Kidney (tissue), 14 donors: ENCODE data around the gene PSMD1. TPM values are rescaled to one million over a fixed set of nuclear protein-coding genes. Genes with fewer than 3 reads are reported as not detected.
A peak's percentile ranks its signal among the peaks of the same experiment; 100 is the strongest.

Experiments used
- DNase-seq, 5 donors: peaks; one replicate each; pipeline ENCODE4 v3.0.0-alpha.2; 2013 to 2020
- FAIRE-seq: peaks from 2 replicates; lab custom pipeline; 2012; peaks lifted over from hg19 to GRCh38; lab: Jason Lieb, UNC
- H3K27ac ChIP-seq, 2 donors: one replicate each; pipeline ENCODE4 v1.7.0; 2013; ENCODE audit warnings: low read depth in 2 of 2, low read length in 2 of 2, inconsistent platforms in 1 of 2
- H3K27me3 ChIP-seq: one replicate; pipeline ENCODE4 v1.7.1; 2013; ENCODE audit warnings: low read length, inconsistent platforms; ENCODE audit not compliant: control insufficient read depth, insufficient read depth
- H3K36me3 ChIP-seq, 3 donors: one replicate each; pipeline versions ENCODE4 v1.7.0 to v1.7.1; 2013; ENCODE audit warnings: low read length in 3 of 3, control low read depth in 1 of 3, inconsistent platforms in 1 of 3; ENCODE audit not compliant: insufficient read depth in 3 of 3, control insufficient read depth in 2 of 3
- H3K4me1 ChIP-seq, 3 donors: one replicate each; pipeline versions ENCODE4 v1.7.0 to v1.7.1; 2013; ENCODE audit warnings: low read length in 3 of 3, inconsistent platforms in 1 of 3, low read depth in 1 of 3; ENCODE audit not compliant: control insufficient read depth in 2 of 3, insufficient read depth in 2 of 3
- H3K4me3 ChIP-seq, 3 donors: one replicate each; pipeline versions ENCODE4 v1.7.0 to v1.8.1; 2013; ENCODE audit warnings: low read length in 3 of 3, control low read depth in 1 of 3, inconsistent platforms in 1 of 3
- H3K9ac ChIP-seq, 3 donors: one replicate each; pipeline versions ENCODE4 v1.7.0 to v1.7.1; 2013; ENCODE audit warnings: low read length in 3 of 3, control low read depth in 1 of 3, inconsistent platforms in 1 of 3
- H3K9me3 ChIP-seq, 3 donors: one replicate each; pipeline versions ENCODE4 v1.7.0 to v1.7.1; 2013; ENCODE audit warnings: low read length in 3 of 3, control low read depth in 1 of 3, inconsistent platforms in 1 of 3; ENCODE audit not compliant: control insufficient read depth in 2 of 3, insufficient read depth in 1 of 3
- intact Hi-C: fragments of 100-400 bp; cut with DNase I; formaldehyde crosslinking; loops from one replicate; pipeline ENCODE4 v1.11.1; 2022
- polyA plus RNA-seq: library from polyadenylated mRNA; stranded (reverse); fragments of 350-450 nt; fragmentation: Illumina TruSeq; extraction: RNeasy Lipid Tissue Mini Kit (QIAGEN cat#74804); gene quantifications from one replicate; pipeline ENCODE4 v1.2.3, GENCODE V29; 2014; ENCODE audit warnings: low read depth, low replicate concordance; ENCODE audit not compliant: insufficient read depth
- total RNA-seq: library from RNA; stranded (reverse); fragmentation: NEBNext Ultra II Directional; extraction: Animal tissue kit (Norgen Biotek cat#: 25700); gene quantifications from one replicate; pipeline ENCODE4 v1.2.1, GENCODE V29; 2021
- TF ChIP-seq, protein P1 (sequence below): IDR thresholded peaks from 3 replicates; pipeline ENCODE4 v1.5.1; 2012; ENCODE audit warnings: mild to moderate bottlenecking, moderate library complexity, borderline replicate concordance; ENCODE audit not compliant: insufficient read depth; ENCODE audit errors: extremely low read depth
- donor health status: control.
- donor health status: control.
- donor health status: control.
- donor health status: control.
- donor health status: control.
- donor health status: DM: yes; HTN: yes; CAD: no.
- donor health status: Normal renal cell carcinoma (clear cell type).

PSMD1 gene
- total and polyA plus RNA-seq, 2 donors from 2014 or later = 75.6 to 95.4 TPM

DNA sequence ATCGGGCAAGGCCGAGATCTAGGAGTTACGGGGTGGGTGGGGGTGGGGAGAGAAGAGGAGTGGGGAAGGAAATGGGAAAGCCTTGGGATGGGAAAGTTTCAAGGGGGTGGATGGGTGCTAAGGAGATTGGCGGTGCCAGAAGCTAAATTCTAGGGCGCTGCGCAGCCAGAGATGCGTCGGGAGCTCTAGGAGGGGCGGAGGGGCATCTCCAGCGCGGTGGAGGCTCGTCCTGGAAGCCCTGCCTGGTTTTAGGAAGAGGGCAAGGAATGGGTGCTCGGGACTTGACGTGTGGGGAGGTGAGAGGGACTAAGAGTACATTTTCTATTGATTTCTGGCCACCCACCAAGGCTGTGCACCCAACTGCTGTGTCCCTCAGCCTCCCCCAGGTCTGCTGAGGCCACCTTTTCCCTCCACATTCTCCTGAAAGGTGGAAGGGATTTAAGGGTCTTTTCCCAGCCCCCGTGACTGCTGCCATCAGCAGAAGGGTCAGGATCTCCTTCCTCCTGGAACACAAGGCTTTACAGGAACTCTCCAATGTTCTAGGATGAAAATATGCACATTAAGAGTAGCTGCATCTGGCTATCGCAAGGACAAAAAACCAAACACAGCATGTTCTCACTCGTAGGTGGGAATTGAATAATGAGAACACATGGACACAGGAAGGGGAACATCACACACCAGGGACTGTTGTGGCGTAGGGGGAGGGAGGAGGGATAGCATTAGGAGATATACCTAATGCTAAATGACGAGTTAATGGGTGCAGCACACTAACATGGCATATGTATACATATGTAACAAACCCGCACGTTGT is 18.0 kb upstream of the PSMD1 start:
- H3K36me3 ChIP-seq = no peaks in the 10 kb centered on the region
- FAIRE-seq (no peak), DNase-seq (no peak)
- peaks cover 13% of the 10 kb centered on the region for H3K27me3 ChIP-seq
- H3K9me3 ChIP-seq = no peaks in the 10 kb centered on the region
- intact Hi-C loops = no loop called here
- TF ChIP-seq, protein P1, sequence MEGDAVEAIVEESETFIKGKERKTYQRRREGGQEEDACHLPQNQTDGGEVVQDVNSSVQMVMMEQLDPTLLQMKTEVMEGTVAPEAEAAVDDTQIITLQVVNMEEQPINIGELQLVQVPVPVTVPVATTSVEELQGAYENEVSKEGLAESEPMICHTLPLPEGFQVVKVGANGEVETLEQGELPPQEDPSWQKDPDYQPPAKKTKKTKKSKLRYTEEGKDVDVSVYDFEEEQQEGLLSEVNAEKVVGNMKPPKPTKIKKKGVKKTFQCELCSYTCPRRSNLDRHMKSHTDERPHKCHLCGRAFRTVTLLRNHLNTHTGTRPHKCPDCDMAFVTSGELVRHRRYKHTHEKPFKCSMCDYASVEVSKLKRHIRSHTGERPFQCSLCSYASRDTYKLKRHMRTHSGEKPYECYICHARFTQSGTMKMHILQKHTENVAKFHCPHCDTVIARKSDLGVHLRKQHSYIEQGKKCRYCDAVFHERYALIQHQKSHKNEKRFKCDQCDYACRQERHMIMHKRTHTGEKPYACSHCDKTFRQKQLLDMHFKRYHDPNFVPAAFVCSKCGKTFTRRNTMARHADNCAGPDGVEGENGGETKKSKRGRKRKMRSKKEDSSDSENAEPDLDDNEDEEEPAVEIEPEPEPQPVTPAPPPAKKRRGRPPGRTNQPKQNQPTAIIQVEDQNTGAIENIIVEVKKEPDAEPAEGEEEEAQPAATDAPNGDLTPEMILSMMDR = no peak
- H3K4me3 ChIP-seq = peak overlapping the region in 1 of 3 donors; percentile 39
- H3K4me1 ChIP-seq = no peaks in the 10 kb centered on the region
- H3K9ac ChIP-seq = no peak overlapping the region
- no peak overlapping the region for H3K27ac ChIP-seq

DNA sequence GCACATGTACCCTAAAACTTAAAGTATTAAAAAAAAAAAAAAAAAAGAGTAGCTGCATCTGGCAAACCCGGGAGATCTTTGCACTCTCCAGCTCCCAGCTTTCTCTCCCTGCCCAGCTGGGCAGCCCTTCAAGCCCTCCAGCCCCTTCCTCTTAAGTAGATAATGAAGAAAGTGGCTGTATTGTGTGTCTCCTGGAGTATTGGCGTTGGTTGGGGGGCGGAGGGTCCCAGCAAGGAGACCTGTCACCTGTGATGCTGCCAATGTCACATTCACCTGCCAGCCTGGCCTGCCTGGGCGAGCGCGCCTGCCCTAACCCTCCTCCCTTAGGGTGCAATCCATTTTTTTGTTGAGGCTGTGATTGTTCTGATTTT is 17.4 kb upstream of the PSMD1 start:
- Histone ChIP-seq H3K9me3 (no peaks in the 10 kb centered on the region), H3K4me3 (no peak overlapping the region), H3K36me3 (no peaks in the 10 kb centered on the region), H3K4me1 (no peaks in the 10 kb centered on the region), H3K9ac (no peak overlapping the region), H3K27ac (no peak overlapping the region), H3K27me3 (peaks cover 13% of the 10 kb centered on the region)
- FAIRE-seq (no peak), DNase-seq (no peak)
- intact Hi-C loops = no loop called here
- TF ChIP-seq, protein P1 = no peak

DNA sequence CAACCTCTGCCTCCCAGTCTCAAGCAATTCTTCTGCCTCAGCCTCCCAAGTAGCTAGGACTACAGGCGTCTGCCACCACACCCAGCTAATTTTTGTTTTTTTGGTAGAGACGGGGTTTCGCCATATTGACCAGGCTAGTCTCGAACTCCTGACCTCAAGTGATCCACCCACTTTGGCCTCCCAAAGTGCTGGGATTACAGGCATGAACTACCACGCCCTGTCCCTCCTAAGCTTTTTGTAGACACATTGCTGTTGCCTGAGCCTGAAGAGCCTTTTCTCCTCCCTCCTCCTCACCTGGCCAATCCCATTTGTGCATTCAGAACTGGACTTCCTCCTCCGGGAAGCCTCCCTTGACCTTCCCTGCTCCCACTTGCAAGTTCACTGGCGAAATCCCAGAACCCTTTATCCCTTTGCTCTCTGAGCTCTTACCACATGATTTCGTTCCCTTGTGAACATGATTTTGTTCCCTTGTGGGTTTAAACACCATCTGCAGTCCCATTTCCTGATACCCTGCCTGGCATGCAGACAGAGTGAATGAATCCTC is 16.8 kb upstream of the PSMD1 start:
- H3K4me3 ChIP-seq = no peak overlapping the region
- peaks cover 13% of the 10 kb centered on the region for H3K27me3 ChIP-seq
- no peak overlapping the region for H3K9ac ChIP-seq
- H3K36me3 ChIP-seq = no peaks in the 10 kb centered on the region
- no peak for FAIRE-seq
- TF ChIP-seq, protein P1 = no peak
- H3K9me3 ChIP-seq = no peaks in the 10 kb centered on the region
- no peak for DNase-seq
- intact Hi-C loops = no loop called here
- no peak overlapping the region for H3K27ac ChIP-seq
- H3K4me1 ChIP-seq = no peaks in the 10 kb centered on the region
